22Rv1 (cell line): ENCODE data around the gene GTF2E1.

Experiments used
- CTCF ChIP-seq: fragments of 450-650 bp; IDR thresholded peaks from 2 replicates; pipeline ENCODE4 v1.5.1; 2017; ENCODE audit warnings: mild to moderate bottlenecking
- ZFX ChIP-seq: fragments of 450-650 bp; IDR thresholded peaks from 2 replicates; pipeline ENCODE4 v1.6.1; 2017; ENCODE audit warnings: antibody characterized with exemption, borderline replicate concordance

GRCh38 chr3:120824613-120825012 is 82.1 kb downstream of the GTF2E1 start:
- TF ChIP-seq CTCF: no peak
- no peak for TF ChIP-seq ZFX
